Measurements from ENCODE around the gene ACVR2A.

Gene ACVR2A

DNA sequence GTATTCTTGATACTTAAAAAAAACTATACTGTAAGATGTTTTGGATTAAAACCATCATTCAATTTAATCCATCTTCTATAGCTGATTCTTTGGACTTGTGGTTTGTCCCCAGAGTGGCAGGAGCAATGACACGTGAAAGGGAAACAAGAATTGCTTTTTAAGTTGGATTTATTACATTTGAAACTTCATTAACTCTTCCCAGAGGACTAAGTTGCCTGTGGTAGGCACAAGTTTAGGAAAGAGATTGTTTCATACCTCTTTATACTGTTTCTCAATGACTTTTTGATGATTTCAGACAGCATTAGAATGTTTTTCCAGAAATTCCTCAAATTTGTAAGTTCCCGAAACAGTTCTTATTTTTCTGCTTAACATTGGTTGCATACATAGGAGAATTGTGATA lies 41.3 kb downstream of the ACVR2A start:
- Histone ChIP-seq H3K9me2 (replicated peaks; ENCODE audit: insufficient read depth, low read length) (no peaks in the 10 kb centered on the region), H3K4me3 (ENCODE audit: low read length) (no peak overlapping the region), H3K36me3 (replicated peaks; ENCODE audit: insufficient read depth, low read length) (no peaks in the 10 kb centered on the region), H3K79me2 (ENCODE audit: low read length) (no peaks in the 10 kb centered on the region), H3K9me3 (replicated peaks; ENCODE audit: insufficient read depth, low read length) (no peaks in the 10 kb centered on the region), H3F3A (ENCODE audit: insufficient read depth, low read length) (0 out of 2 replicates have a peak, but pooled peaks cover 8% of the 10 kb centered on the region), H3K4me1 (ENCODE audit: low read length) (peaks cover 16% of the 10 kb centered on the region; the same call in 1 of the 2 replicates), H3K27me3 (replicated peaks; ENCODE audit: insufficient read depth, low read length) (no peaks in the 10 kb centered on the region; the same call in 1 of the 2 replicates), H3K27ac (ENCODE audit: low read length) (no peak overlapping the region), H3K9ac (ENCODE audit: low read length) (no peak overlapping the region), H4K20me1 (ENCODE audit: insufficient read depth, low read length) (no peaks in the 10 kb centered on the region), H3K4me2 (ENCODE audit: low read depth, low read length) (no peak overlapping the region), H2AFZ (ENCODE audit: low read length) (no peak overlapping the region)
- TF ChIP-seq EZH2phosphoT487 (IDR thresholded peaks at IDR 0.05; ENCODE audit: low read length) (no peak), EZH2 (optimal IDR thresholded peaks at IDR 0.05; ENCODE audit: low read depth, low read length) (no peak)
- TF ChIP-seq, protein P1, sequence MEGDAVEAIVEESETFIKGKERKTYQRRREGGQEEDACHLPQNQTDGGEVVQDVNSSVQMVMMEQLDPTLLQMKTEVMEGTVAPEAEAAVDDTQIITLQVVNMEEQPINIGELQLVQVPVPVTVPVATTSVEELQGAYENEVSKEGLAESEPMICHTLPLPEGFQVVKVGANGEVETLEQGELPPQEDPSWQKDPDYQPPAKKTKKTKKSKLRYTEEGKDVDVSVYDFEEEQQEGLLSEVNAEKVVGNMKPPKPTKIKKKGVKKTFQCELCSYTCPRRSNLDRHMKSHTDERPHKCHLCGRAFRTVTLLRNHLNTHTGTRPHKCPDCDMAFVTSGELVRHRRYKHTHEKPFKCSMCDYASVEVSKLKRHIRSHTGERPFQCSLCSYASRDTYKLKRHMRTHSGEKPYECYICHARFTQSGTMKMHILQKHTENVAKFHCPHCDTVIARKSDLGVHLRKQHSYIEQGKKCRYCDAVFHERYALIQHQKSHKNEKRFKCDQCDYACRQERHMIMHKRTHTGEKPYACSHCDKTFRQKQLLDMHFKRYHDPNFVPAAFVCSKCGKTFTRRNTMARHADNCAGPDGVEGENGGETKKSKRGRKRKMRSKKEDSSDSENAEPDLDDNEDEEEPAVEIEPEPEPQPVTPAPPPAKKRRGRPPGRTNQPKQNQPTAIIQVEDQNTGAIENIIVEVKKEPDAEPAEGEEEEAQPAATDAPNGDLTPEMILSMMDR (IDR thresholded peaks at IDR 0.05; ENCODE audit: low read length), result no peak
- DNase-seq, result no peak

DNA sequence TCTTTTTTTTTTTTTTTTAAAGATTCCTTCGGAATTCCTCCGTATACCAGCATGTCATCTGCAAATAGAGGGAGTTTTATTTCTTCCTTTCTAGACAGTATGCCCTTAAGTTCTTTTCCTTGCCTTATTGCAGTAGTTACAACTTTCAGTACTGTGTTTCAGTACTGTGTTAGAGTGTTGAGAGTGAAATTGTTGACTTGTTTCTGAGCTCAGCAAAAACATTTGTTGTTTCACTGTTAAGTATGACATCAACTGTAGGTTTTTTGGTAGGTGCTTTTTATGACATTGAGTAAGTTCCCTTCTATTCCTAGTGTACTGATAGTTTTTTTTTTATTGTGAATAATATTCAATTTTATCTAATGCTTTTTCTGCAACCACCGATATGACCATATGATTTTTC lies 43.9 kb downstream of the ACVR2A start:
- Histone ChIP-seq H3K27me3 (replicated peaks; ENCODE audit: insufficient read depth, low read length) (no peaks in the 10 kb centered on the region; the same call in 1 of the 2 replicates), H3K27ac (ENCODE audit: low read length) (peak overlapping the region; percentile 36; the same call in 1 of the 2 replicates), H2AFZ (ENCODE audit: low read length) (no peak overlapping the region), H3K4me1 (ENCODE audit: low read length) (peaks cover 16% of the 10 kb centered on the region; the same call in 1 of the 2 replicates), H3K9me2 (replicated peaks; ENCODE audit: insufficient read depth, low read length) (no peaks in the 10 kb centered on the region), H3K79me2 (ENCODE audit: low read length) (no peaks in the 10 kb centered on the region), H3F3A (ENCODE audit: insufficient read depth, low read length) (0 out of 2 replicates have a peak, but pooled peaks cover 8% of the 10 kb centered on the region), H4K20me1 (ENCODE audit: insufficient read depth, low read length) (no peaks in the 10 kb centered on the region), H3K4me2 (ENCODE audit: low read depth, low read length) (peak overlapping the region; percentile 57; the same call in 1 of the 2 replicates), H3K9ac (ENCODE audit: low read length) (peak overlapping the region; percentile 13; the same call in 1 of the 2 replicates), H3K36me3 (replicated peaks; ENCODE audit: insufficient read depth, low read length) (no peaks in the 10 kb centered on the region), H3K4me3 (ENCODE audit: low read length) (peak overlapping the region; percentile 35), H3K9me3 (replicated peaks; ENCODE audit: insufficient read depth, low read length) (no peaks in the 10 kb centered on the region)
- DNase-seq, result peak; percentile 82
- no peak for TF ChIP-seq EZH2phosphoT487 (IDR thresholded peaks at IDR 0.05; ENCODE audit: low read length)
- no peak for TF ChIP-seq EZH2 (optimal IDR thresholded peaks at IDR 0.05; ENCODE audit: low read depth, low read length)
- TF ChIP-seq, protein P1 (IDR thresholded peaks at IDR 0.05; ENCODE audit: low read length), result no peak

DNA sequence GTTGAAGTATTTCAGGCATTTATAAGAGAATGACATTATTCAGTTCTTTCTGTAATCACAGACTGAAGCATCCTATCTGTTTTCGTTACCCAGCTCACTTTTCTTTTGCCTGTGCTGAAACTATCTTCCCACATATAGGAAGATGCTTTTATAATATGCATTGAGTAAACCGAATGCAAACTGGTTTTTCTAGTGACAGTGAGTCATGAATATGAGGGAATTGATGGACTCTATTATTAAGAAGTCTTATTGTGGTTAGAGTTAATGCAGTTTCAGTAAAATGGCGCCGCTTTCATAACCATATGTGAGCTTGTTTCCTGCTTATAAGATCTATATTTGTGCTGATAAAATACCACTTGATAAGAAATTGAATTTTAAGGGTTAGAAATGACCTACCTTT lies 59.2 kb downstream of the ACVR2A start:
- no peaks in the 10 kb centered on the region for H3K27me3 ChIP-seq (replicated peaks; ENCODE audit: insufficient read depth, low read length)
- no peak overlapping the region for H2AFZ ChIP-seq (ENCODE audit: low read length)
- no peaks in the 10 kb centered on the region for H3K9me3 ChIP-seq (replicated peaks; ENCODE audit: insufficient read depth, low read length)
- no peak for TF ChIP-seq EZH2phosphoT487 (IDR thresholded peaks at IDR 0.05; ENCODE audit: low read length)
- no peak for TF ChIP-seq EZH2 (optimal IDR thresholded peaks at IDR 0.05; ENCODE audit: low read depth, low read length)
- TF ChIP-seq, protein P1 (IDR thresholded peaks at IDR 0.05; ENCODE audit: low read length), result no peak
- no peaks in the 10 kb centered on the region for H3K36me3 ChIP-seq (replicated peaks; ENCODE audit: insufficient read depth, low read length)
- no peak overlapping the region for H3K9ac ChIP-seq (ENCODE audit: low read length)
- no peaks in the 10 kb centered on the region for H3K79me2 ChIP-seq (ENCODE audit: low read length)
- no peaks in the 10 kb centered on the region for H3F3A ChIP-seq (ENCODE audit: insufficient read depth, low read length)
- H4K20me1 ChIP-seq (ENCODE audit: insufficient read depth, low read length), result no peaks in the 10 kb centered on the region
- H3K4me1 ChIP-seq (ENCODE audit: low read length), result no peaks in the 10 kb centered on the region
- DNase-seq, result no peak
- H3K4me2 ChIP-seq (ENCODE audit: low read depth, low read length), result no peak overlapping the region
- H3K9me2 ChIP-seq (replicated peaks; ENCODE audit: insufficient read depth, low read length), result no peaks in the 10 kb centered on the region
- no peak overlapping the region for H3K4me3 ChIP-seq (ENCODE audit: low read length)
- H3K27ac ChIP-seq (ENCODE audit: low read length), result no peak overlapping the region
